ACC112 (cell line): ENCODE measurements around the gene PSAP.

ENCODE experiments used
- H2AFZ ChIP-seq: fragments of 200-600 bp; sonication (generic); one replicate; pipeline ENCODE4 v1.6.0; 2017; ENCODE audit warnings: antibody characterized with exemption, low read length; ENCODE audit not compliant: unreplicated experiment
- H3K27ac ChIP-seq: fragments of 200-600 bp; sonication (generic); 2 replicates; pipeline ENCODE4 v1.5.1; 2014; ENCODE audit warnings: low read depth, mild to moderate bottlenecking, antibody characterized with exemption, low read length, moderate library complexity
- H3K27me3 ChIP-seq: fragments of 200-600 bp; sonication (generic); 2 replicates; pipeline ENCODE4 v1.6.1; 2014; ENCODE audit warnings: mild to moderate bottlenecking, antibody characterized with exemption, low read length, moderate library complexity, mixed read lengths; ENCODE audit not compliant: insufficient read depth
- H3K36me3 ChIP-seq: fragments of 200-600 bp; sonication (generic); 2 replicates; pipeline ENCODE4 v1.6.1; 2016; ENCODE audit warnings: mild to moderate bottlenecking, antibody characterized with exemption, low read length, moderate library complexity, mixed read lengths; ENCODE audit not compliant: insufficient read depth
- H3K4me1 ChIP-seq: fragments of 200-600 bp; sonication (generic); one replicate; pipeline ENCODE4 v1.6.1; 2016; ENCODE audit warnings: low read length, mixed read lengths; ENCODE audit not compliant: insufficient read depth, unreplicated experiment, control insufficient read depth
- H3K4me3 ChIP-seq: fragments of 200-600 bp; sonication (generic); 2 replicates; pipeline ENCODE4 v1.5.1; 2014; ENCODE audit warnings: mild to moderate bottlenecking, low read depth, low read length
- H3K79me2 ChIP-seq: fragments of 200-600 bp; sonication (generic); one replicate; pipeline ENCODE4 v1.6.0; 2016; ENCODE audit warnings: low read length; ENCODE audit not compliant: control insufficient read depth, unreplicated experiment, insufficient read depth

The PSAP gene

GRCh38 chr10:71796749-71797405 is 54.2 kb downstream of the PSAP start:
- Histone ChIP-seq H3K79me2 (no peaks in the 10 kb centered on the region), H3K27ac (no peak overlapping the region), H3K4me1 (no peaks in the 10 kb centered on the region), H3K36me3 (no peaks in the 10 kb centered on the region), H2AFZ (no peak overlapping the region), H3K4me3 (no peak overlapping the region), H3K27me3 (peaks cover 29% of the 10 kb centered on the region; the same call in 1 of the 2 replicates)

- Histone ChIP-seq H3K4me3 (no peak overlapping the region), H3K27me3 (peaks cover 29% of the 10 kb centered on the region; the same call in 1 of the 2 replicates), H3K36me3 (no peaks in the 10 kb centered on the region), H3K4me1 (no peaks in the 10 kb centered on the region), H2AFZ (no peak overlapping the region), H3K79me2 (no peaks in the 10 kb centered on the region), H3K27ac (no peak overlapping the region)
These were observed 55.8 kb downstream of the PSAP start for GRCh38 chr10:71795248-71795647.

DNA sequence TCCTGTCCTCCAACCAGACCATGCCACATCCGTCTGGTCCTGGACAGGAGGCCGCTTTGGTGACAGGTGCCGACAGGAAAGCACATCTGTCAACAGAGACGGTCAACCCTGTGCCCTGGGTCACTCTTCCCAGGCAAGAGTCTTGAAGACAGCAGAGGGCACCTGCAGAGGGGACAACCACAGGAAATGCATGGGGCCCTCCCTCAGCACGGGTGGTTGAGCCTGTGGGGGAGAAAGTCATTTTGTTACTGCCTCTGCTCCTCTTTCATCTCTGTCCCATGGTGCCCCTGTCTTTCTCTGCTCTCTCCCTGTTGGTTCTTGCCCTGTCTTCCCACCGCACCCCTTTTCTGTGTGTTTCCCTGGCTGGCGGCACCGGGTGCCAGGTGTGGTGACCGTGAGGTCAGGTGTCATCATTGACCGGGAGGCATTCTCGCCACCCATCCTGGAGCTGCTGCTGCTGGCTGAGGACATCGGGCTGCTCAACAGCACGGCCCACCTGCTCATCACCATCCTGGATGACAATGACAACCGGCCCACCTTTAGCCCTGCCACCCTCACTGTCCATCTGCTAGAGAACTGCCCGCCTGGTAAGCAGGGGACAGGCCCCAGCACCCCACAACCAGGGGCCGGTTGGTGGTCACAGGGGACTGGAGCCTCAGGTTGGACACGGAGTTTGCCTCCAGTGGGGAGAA is 60.2 kb downstream of the PSAP start:
- Histone ChIP-seq H3K27me3 (peaks cover 25% of the 10 kb centered on the region; the same call in 1 of the 2 replicates), H3K36me3 (no peaks in the 10 kb centered on the region), H3K4me1 (no peaks in the 10 kb centered on the region), H2AFZ (no peak overlapping the region), H3K27ac (no peak overlapping the region), H3K79me2 (no peaks in the 10 kb centered on the region), H3K4me3 (no peak overlapping the region)

DNA sequence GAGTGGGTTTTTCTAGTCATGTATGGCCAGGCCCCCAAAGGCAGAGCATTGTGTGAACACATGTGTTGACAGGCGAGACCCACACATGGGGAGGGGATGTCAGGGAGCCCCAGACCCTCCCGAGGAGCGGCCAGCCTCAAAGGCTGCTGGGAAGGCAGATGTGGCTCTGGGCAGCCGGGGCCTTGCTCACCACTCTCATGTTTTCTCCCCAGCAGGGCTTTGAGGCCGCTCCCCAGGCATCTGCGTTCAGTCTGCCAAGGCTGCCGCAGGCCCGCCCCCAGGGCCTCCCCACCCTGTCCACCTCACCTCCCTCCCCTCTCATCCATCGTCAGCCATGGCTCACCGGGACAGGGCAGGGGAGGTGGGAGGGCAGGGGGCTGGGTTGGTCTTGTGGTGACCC is 61.2 kb downstream of the PSAP start:
- Histone ChIP-seq H3K36me3 (no peaks in the 10 kb centered on the region), H3K79me2 (no peaks in the 10 kb centered on the region), H3K4me3 (no peak overlapping the region), H2AFZ (no peak overlapping the region), H3K27me3 (peaks cover 21% of the 10 kb centered on the region; the same call in 1 of the 2 replicates), H3K4me1 (no peaks in the 10 kb centered on the region), H3K27ac (no peak overlapping the region)

- no peak overlapping the region for H3K4me3 ChIP-seq
- peaks cover 14% of the 10 kb centered on the region; the same call in 1 of the 2 replicates for H3K27me3 ChIP-seq
- no peak overlapping the region for H3K27ac ChIP-seq
- H2AFZ ChIP-seq: no peak overlapping the region
- no peaks in the 10 kb centered on the region for H3K79me2 ChIP-seq
- H3K36me3 ChIP-seq: no peaks in the 10 kb centered on the region
- H3K4me1 ChIP-seq: no peaks in the 10 kb centered on the region
These were observed 62.1 kb downstream of the PSAP start for GRCh38 chr10:71788954-71789353.

DNA sequence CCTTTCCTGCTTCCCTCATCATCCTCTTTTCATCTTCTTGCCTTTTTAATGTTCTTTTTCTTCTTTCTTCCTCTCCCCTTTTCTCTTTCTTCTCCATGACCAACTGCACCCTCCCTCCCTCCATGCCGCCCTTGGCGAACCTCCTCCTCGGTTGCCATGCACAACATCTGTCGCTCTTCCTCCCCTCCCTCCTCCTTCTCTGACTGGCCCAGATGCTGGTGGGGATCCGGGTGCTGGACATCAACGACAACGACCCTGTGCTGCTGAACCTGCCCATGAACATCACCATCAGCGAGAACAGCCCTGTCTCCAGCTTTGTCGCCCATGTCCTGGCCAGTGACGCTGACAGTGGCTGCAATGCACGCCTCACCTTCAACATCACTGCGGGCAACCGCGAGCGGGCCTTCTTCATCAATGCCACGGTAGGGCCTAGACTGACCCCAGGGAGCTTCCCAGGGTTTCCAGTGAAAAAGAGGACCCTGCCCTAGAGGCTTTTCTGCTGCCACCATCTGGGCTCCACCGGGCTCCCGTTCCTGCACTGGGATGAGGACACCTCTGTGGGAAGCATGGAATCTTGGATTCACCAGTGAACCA is 66.3 kb downstream of the PSAP start:
- Histone ChIP-seq H3K4me3 (no peak overlapping the region), H3K27me3 (0 out of 2 replicates have a peak, but pooled peaks cover 6% of the 10 kb centered on the region)

DNA sequence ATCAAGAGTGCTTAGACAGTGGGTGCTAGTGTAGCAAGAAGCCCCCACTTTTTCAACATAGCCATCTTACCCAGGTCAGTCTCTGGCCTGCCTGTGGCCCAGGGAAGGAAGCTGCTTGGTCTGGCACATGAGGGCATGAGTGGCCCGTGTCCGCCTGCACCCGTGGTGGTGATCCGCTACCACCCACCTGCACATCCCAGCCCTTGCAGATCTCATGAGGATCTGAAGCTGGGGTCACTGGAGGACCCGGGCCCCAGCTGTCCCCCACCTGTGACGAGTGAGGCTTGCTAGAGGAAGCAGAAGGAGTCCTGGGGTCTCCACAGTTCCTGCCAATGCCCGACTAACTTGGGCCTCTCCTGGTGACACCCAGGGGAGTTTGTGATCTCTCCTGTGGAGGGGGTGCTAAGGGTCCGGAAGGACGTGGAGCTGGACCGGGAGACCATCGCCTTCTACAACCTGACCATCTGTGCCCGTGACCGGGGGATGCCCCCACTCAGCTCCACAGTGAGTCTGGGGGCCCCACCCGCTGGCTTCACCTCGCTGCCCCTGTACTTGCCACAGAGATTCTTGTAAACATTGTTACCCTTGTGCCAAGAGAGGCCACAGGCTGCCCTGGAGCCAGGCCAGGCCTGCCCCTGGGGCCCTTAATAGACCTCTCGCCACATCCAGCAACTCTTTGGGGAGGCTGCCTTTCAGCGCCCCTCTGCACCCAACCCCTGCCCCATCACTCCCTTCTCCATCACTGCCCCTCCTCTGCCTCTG is 67.0 kb downstream of the PSAP start:
- H3K79me2 ChIP-seq: no peaks in the 10 kb centered on the region
- 0 out of 2 replicates have a peak, but pooled peaks cover 6% of the 10 kb centered on the region for H3K27me3 ChIP-seq
- no peaks in the 10 kb centered on the region for H3K4me1 ChIP-seq
- no peak overlapping the region for H3K4me3 ChIP-seq
- H3K36me3 ChIP-seq: no peaks in the 10 kb centered on the region
- no peak overlapping the region for H3K27ac ChIP-seq
- no peak overlapping the region for H2AFZ ChIP-seq

More for the DNA sequence above, 66.3 kb downstream of the PSAP start:
- no peaks in the 10 kb centered on the region for H3K4me1 ChIP-seq
- H3K27ac ChIP-seq: no peak overlapping the region
- no peak overlapping the region for H2AFZ ChIP-seq
- H3K36me3 ChIP-seq: no peaks in the 10 kb centered on the region
- no peaks in the 10 kb centered on the region for H3K79me2 ChIP-seq

DNA sequence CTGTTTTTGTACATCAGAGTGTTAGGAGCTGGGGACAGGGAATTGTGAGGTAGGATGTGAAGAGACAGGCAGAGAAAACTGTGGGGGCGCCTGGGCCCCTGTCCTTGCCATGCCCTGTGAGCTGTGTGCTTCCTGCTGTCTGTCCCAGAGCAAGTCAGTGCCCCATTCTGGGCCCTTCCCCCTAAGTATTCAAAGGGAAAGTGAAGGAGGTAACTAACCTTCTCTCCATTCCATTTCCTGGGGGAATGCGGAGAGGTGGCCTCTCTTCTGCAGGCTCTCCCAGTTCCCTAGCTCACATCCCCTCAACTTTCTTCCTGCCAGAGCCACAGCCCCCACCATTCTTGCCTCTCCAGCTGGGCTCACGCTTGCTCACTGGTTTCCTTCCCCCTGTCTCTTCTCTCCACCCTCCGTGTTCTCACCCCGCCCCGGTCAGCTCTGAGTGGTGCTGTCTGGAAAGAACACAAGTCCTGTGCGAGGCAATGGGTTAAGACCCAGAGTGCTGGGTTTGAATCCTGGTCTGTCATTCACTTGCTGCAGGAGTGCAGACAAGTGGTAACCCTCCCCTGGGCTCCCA is 68.0 kb downstream of the PSAP start:
- H3K79me2 ChIP-seq: no peaks in the 10 kb centered on the region
- no peaks in the 10 kb centered on the region for H3K36me3 ChIP-seq
- H3K4me1 ChIP-seq: no peaks in the 10 kb centered on the region
- H3K27ac ChIP-seq: no peak overlapping the region
- H3K27me3 ChIP-seq: 0 out of 2 replicates have a peak, but pooled peaks cover 6% of the 10 kb centered on the region
- no peak overlapping the region for H2AFZ ChIP-seq
- no peak overlapping the region for H3K4me3 ChIP-seq

DNA sequence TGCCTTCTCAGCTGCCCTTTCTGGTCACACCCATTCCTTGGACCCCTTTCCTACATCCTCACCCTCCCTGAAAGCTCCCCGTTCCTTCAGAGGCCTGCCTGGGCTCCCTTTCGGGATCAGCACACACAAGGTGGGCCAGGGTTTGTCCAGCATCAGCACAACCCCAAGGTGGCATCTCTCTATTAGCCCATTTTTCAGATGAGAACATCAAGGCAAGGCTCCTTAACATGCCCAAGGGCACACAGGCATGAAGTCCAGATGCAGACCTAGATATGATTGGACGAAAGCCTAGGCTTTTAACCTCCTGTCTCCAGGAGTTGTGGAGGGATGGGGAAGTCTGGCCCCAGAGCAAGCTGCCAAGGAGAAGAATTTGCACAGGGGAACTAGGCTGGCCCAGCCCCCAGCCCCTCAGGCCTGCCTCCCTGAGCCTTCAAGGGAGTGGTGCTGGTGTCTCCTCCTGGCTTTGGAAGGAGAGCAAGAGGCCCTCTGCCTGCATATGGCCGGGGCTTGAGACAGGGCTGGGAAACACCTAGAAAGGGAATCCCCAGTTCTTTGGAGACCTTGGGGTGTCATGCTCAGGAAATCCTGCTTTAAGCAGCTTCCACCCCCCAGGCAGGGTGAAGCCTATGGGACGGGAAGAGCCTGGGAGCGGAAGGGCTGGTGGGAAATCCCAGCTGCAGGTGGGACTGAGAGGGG is 68.7 kb downstream of the PSAP start:
- no peaks in the 10 kb centered on the region for H3K4me1 ChIP-seq
- no peak overlapping the region for H3K4me3 ChIP-seq
- no peak overlapping the region for H2AFZ ChIP-seq
- no peak overlapping the region for H3K27ac ChIP-seq
- no peaks in the 10 kb centered on the region for H3K79me2 ChIP-seq
- no peaks in the 10 kb centered on the region for H3K36me3 ChIP-seq
- H3K27me3 ChIP-seq: 0 out of 2 replicates have a peak, but pooled peaks cover 6% of the 10 kb centered on the region

GRCh38 chr10:71780719-71781118 is 70.3 kb downstream of the PSAP start:
- H2AFZ ChIP-seq: no peak overlapping the region
- H3K27me3 ChIP-seq: no peaks in the 10 kb centered on the region

More at GRCh38 chr10:71780719-71781118, 70.3 kb downstream of the PSAP start:
- Histone ChIP-seq H3K4me3 (no peak overlapping the region), H3K4me1 (no peaks in the 10 kb centered on the region), H3K27ac (no peak overlapping the region), H3K36me3 (no peaks in the 10 kb centered on the region), H3K79me2 (no peaks in the 10 kb centered on the region)
